BJ (cell line): ENCODE measurements around the gene ANO6. TPM values are rescaled to one million over a fixed set of nuclear protein-coding genes. Genes with fewer than 3 reads are reported as not detected.
"Not testable (repeated sequence)": the region's sequence is repeated elsewhere in the genome, so short reads cannot be mapped to it uniquely, and the experiment has no call there.

ENCODE experiments used
- CTCF ChIA-PET: fragments of 350-600 bp; formaldehyde crosslinking; extraction: SDS; loops from one replicate; lab custom pipeline; 2021; ENCODE audit warnings: antibody characterized with exemption, inconsistent platforms; lab: Yijun Ruan, JAX
- POLR2A ChIA-PET: fragments of 300-600 bp; sonication (Branson Sonifier 250); formaldehyde crosslinking; extraction: SDS; loops from one replicate; lab custom pipeline; 2021; ENCODE audit warnings: antibody characterized with exemption; lab: Charles Lee
- DNase-seq: peaks from one replicate; pipeline ENCODE4 v3.0.0-alpha.2; 2011; ENCODE audit warnings: low read depth
- H3K27me3 ChIP-seq: 2 replicates; pipeline ENCODE4 v1.6.0; 2011; ENCODE audit warnings: low read length; ENCODE audit not compliant: control insufficient read depth, insufficient read depth
- H3K36me3 ChIP-seq: 2 replicates; pipeline ENCODE4 v1.5.1; 2011; ENCODE audit warnings: low read length; ENCODE audit not compliant: control insufficient read depth, insufficient read depth
- H3K4me3 ChIP-seq: 2 replicates; pipeline ENCODE4 v1.5.1; 2011; ENCODE audit warnings: low read depth, mild to moderate bottlenecking, control low read depth, low read length
- CTCF ChIP-seq: IDR thresholded peaks from 2 replicates; pipeline ENCODE4 v1.5.1; 2011; ENCODE audit warnings: low read depth, mild to moderate bottlenecking, control low read depth, inconsistent platforms, low read length, moderate library complexity; ENCODE audit not compliant: insufficient read depth
- polyA plus RNA-seq: library from polyadenylated mRNA; depleted of rRNA; stranded (reverse); fragments of >200 nt; gene quantifications from 2 replicates; pipeline ENCODE4 v1.2.3, GENCODE V29; 2011

The ANO6 gene
- polyA plus RNA-seq, 1 experiment = 45.8 TPM

GRCh38 chr12:45235087-45236025, 19.5 kb downstream of the ANO6 start:
- no peaks in the 10 kb centered on the region for H3K27me3 ChIP-seq
- DNase-seq = no peak
- no peak overlapping the region for H3K4me3 ChIP-seq
- CTCF ChIA-PET = interaction anchor here (0.6 to 2.2 kb wide), 6 partner anchors 19 to 1885 kb away, joined by 3 to 7 read pairs (median 4); partner anchors contain the start of gene ARID2
- no peak for TF ChIP-seq CTCF
- no peaks in the 10 kb centered on the region for H3K36me3 ChIP-seq
- POLR2A ChIA-PET = interaction anchor here (0.5 to 0.6 kb wide), 2 partner anchors 134 to 1429 kb away, joined by 3 to 10 read pairs; partner anchors contain the start of gene TWF1

GRCh38 chr12:45236383-45236782, 20.5 kb downstream of the ANO6 start:
- H3K36me3 ChIP-seq, POLR2A ChIA-PET, DNase-seq, H3K27me3 ChIP-seq, H3K4me3 ChIP-seq: not testable (repeated sequence)
- CTCF ChIA-PET = interaction anchor here (2.2 kb wide), 1 partner anchor 18 kb away, joined by 7 read pairs; no protein-coding TSS in a partner anchor

GRCh38 chr12:45242180-45242579, 26.3 kb downstream of the ANO6 start:
- no peaks in the 10 kb centered on the region for H3K36me3 ChIP-seq
- ChIA-PET POLR2A (no interaction called here), CTCF (interaction anchor here (0.9 to 1.1 kb wide), 2 partner anchors 13 to 72 kb away, joined by 3 to 4 read pairs; no protein-coding TSS in a partner anchor)
- no peak for DNase-seq
- no peak overlapping the region for H3K4me3 ChIP-seq
- no peak for TF ChIP-seq CTCF
- no peaks in the 10 kb centered on the region for H3K27me3 ChIP-seq

- CTCF ChIA-PET = no interaction called here
- TF ChIP-seq CTCF = no peak
- Histone ChIP-seq H3K36me3 (no peaks in the 10 kb centered on the region), H3K27me3 (no peaks in the 10 kb centered on the region), H3K4me3 (no peak overlapping the region)
- DNase-seq = no peak
- POLR2A ChIA-PET = no interaction called here
These were observed 28.1 kb downstream of the ANO6 start for GRCh38 chr12:45243963-45244362.

- no peak overlapping the region for H3K4me3 ChIP-seq
- no peaks in the 10 kb centered on the region for H3K27me3 ChIP-seq
- ChIA-PET POLR2A (interaction anchor here (0.7 kb wide), 1 partner anchor 173 kb away, joined by 7 read pairs; no protein-coding TSS in a partner anchor), CTCF (no interaction called here)
- no peak for DNase-seq
- TF ChIP-seq CTCF = no peak
- H3K36me3 ChIP-seq = no peaks in the 10 kb centered on the region
These were observed 28.9 kb downstream of the ANO6 start for GRCh38 chr12:45244561-45245343.
